Caco-2 (cell line): ENCODE results near the gene ANXA7. TPM values are rescaled to one million over a fixed set of nuclear protein-coding genes. Genes with fewer than 3 reads are reported as not detected.

Experiments used
- BruUV-seq: library from RNA; stranded (reverse); fragments of 400-500 nt; replicated peaks from 2 replicates; lab custom pipeline; 2021; lab: Mats Ljungman, UMichigan
- CTCF ChIA-PET: fragments of 300-600 bp; sonication (Branson Sonifier 250); formaldehyde crosslinking; loops from one replicate; lab custom pipeline; 2022; ENCODE audit warnings: antibody characterized with exemption; lab: Charles Lee
- POLR2A ChIA-PET: fragments of 300-600 bp; sonication (Branson Sonifier 250); formaldehyde crosslinking; loops from one replicate; lab custom pipeline; 2022; ENCODE audit warnings: antibody characterized with exemption; lab: Charles Lee
- DNase-seq, 2 experiments: peaks; one replicate each; pipeline versions ENCODE4 v3.0.0 to v3.0.0-alpha.2; 2020 to 2022
- H3K27me3 ChIP-seq: replicated peaks from 2 replicates; pipeline ENCODE4 v1.6.0; 2011; ENCODE audit warnings: low read length; ENCODE audit not compliant: control insufficient read depth, insufficient read depth
- H3K36me3 ChIP-seq: 2 replicates; pipeline ENCODE4 v1.5.1; 2011; ENCODE audit warnings: low read length; ENCODE audit not compliant: control insufficient read depth, insufficient read depth
- H3K4me1 ChIP-seq: fragments of 250-450 bp; sonication (Bioruptor Pico); 2 replicates; pipeline ENCODE4 v1.5.1; 2020; ENCODE audit warnings: mild to moderate bottlenecking
- H3K4me3 ChIP-seq: 2 replicates; pipeline ENCODE4 v1.5.1; 2011; ENCODE audit warnings: low read depth, mild to moderate bottlenecking, control low read depth, low read length
- H3K9me3 ChIP-seq: fragments of 250-450 bp; sonication (Bioruptor Pico); 2 replicates; pipeline ENCODE4 v1.5.1; 2020; ENCODE audit warnings: mild to moderate bottlenecking, moderate library complexity
- H3K27ac Mint-ChIP-seq: one replicate; pipeline ENCODE4 v1.8.0; 2022; ENCODE audit warnings: mixed read lengths; ENCODE audit not compliant: unreplicated experiment
- H3K27me3 Mint-ChIP-seq: one replicate; pipeline ENCODE4 v1.8.0; 2022; ENCODE audit warnings: mixed read lengths; ENCODE audit not compliant: insufficient read depth, unreplicated experiment
- H3K36me3 Mint-ChIP-seq: one replicate; pipeline ENCODE4 v1.8.0; 2022; ENCODE audit warnings: mild to moderate bottlenecking, mixed read lengths; ENCODE audit not compliant: insufficient read depth, unreplicated experiment
- H3K4me1 Mint-ChIP-seq: one replicate; pipeline ENCODE4 v1.8.0; 2022; ENCODE audit warnings: low read depth, mixed read lengths; ENCODE audit not compliant: unreplicated experiment
- H3K4me3 Mint-ChIP-seq: one replicate; pipeline ENCODE4 v1.8.0; 2022; ENCODE audit warnings: mild to moderate bottlenecking, moderate library complexity, mixed read lengths; ENCODE audit not compliant: unreplicated experiment
- H3K9me3 Mint-ChIP-seq: one replicate; pipeline ENCODE4 v1.8.0; 2022; ENCODE audit warnings: mixed read lengths; ENCODE audit not compliant: unreplicated experiment
- CTCF ChIP-seq, 2 experiments: fragments of 200-600 bp in 1 of 2; IDR thresholded peaks; 1 replicate in 1 of 2; 2 replicates in 1 of 2; pipeline versions ENCODE4 v1.5.1 to v1.8.0; 2011 to 2022; ENCODE audit warnings: antibody characterized with exemption in 1 of 2, control low read depth in 1 of 2, inconsistent platforms in 1 of 2, low read depth in 1 of 2, low read length in 1 of 2, mild to moderate bottlenecking in 1 of 2, moderate library complexity in 1 of 2; ENCODE audit not compliant: insufficient read depth in 1 of 2, severe bottlenecking in 1 of 2, unreplicated experiment in 1 of 2
- intact Hi-C: fragments of 100-400 bp; cut with micrococcal nuclease; formaldehyde crosslinking; loops from one replicate; pipeline ENCODE4 v1.10.0; 2022; ENCODE audit not compliant: unreplicated experiment
- total RNA-seq: library from RNA; stranded (reverse); gene quantifications from 2 replicates; pipeline ENCODE4 v1.2.3, GENCODE V29; 2022

ANXA7 gene
- total RNA-seq, 1 experiment from 2014 or later, result 240 TPM

- H3K4me3 Mint-ChIP-seq, result no peak overlapping the region
- Histone ChIP-seq H3K4me3 (no peak overlapping the region), H3K9me3 (no peaks in the 10 kb centered on the region), H3K27me3 (no peaks in the 10 kb centered on the region), H3K36me3 (no peaks in the 10 kb centered on the region), H3K4me1 (peaks cover 36% of the 10 kb centered on the region)
- H3K9me3 Mint-ChIP-seq, result no peaks in the 10 kb centered on the region
- ChIA-PET CTCF (interaction anchor here (0.6 kb wide), 1 partner anchor 228 kb away, joined by 3 read pairs; no protein-coding TSS in a partner anchor), POLR2A (interaction anchor here (0.6 kb wide), 1 partner anchor 1650 kb away, joined by 3 read pairs; no protein-coding TSS in a partner anchor)
- H3K27me3 Mint-ChIP-seq, result no peaks in the 10 kb centered on the region
- DNase-seq, result no peak
- H3K4me1 Mint-ChIP-seq, result peaks cover 25% of the 10 kb centered on the region
- H3K36me3 Mint-ChIP-seq, result peaks cover 32% of the 10 kb centered on the region
- H3K27ac Mint-ChIP-seq, result no peak overlapping the region
- intact Hi-C loops, result loop anchor here (10.0 kb wide), 1 partner anchor 228 kb away; the partner anchor contains the start of gene MYOZ1
- no peak for TF ChIP-seq CTCF (IDR thresholded peaks at IDR 0.05; ENCODE audit: insufficient read depth in 1 of 2, low read depth in 1 of 2, low read length in 1 of 2, severe bottlenecking in 1 of 2, unreplicated experiment in 1 of 2)
- no TSS peak for BruUV-seq
These were observed 2.7 kb upstream of the ANXA7 start for GRCh38 chr10:73416571-73416970.

- H3K9me3 ChIP-seq, result no peaks in the 10 kb centered on the region
- TF ChIP-seq CTCF (IDR thresholded peaks at IDR 0.05; ENCODE audit: insufficient read depth in 1 of 2, low read depth in 1 of 2, low read length in 1 of 2, severe bottlenecking in 1 of 2, unreplicated experiment in 1 of 2), result peak in 1 of 2 experiments; percentile 19
- H3K27me3 ChIP-seq, result no peaks in the 10 kb centered on the region
- H3K4me3 Mint-ChIP-seq, result peak overlapping the region; percentile 100
- H3K36me3 ChIP-seq, result no peaks in the 10 kb centered on the region
- no peaks in the 10 kb centered on the region for H3K9me3 Mint-ChIP-seq
- ChIA-PET POLR2A (interaction anchor here (1.7 kb wide), 1 partner anchor 81 kb away, joined by 18 read pairs; the partner anchor contains the start of gene PPP3CB), CTCF (interaction anchor here (0.5 to 0.7 kb wide), 2 partner anchors 223 to 1671 kb away, joined by 3 to 4 read pairs; no protein-coding TSS in a partner anchor)
- intact Hi-C loops, result loop anchor here (1.0 to 10.0 kb wide), 4 partner anchors 57 to 230 kb away; partner anchors contain the start of genes CFAP70, MRPS16 and MYOZ1
- H3K4me3 ChIP-seq, result peak overlapping the region; percentile 90
- no peaks in the 10 kb centered on the region for H3K27me3 Mint-ChIP-seq
- peaks cover 27% of the 10 kb centered on the region for H3K4me1 Mint-ChIP-seq
- H3K4me1 ChIP-seq, result peaks cover 39% of the 10 kb centered on the region
- TSS peak; percentile 71 for BruUV-seq
- DNase-seq, result peak in 1 of 2 experiments; percentile 30
- peaks cover 43% of the 10 kb centered on the region for H3K36me3 Mint-ChIP-seq
- peak overlapping the region; percentile 97 for H3K27ac Mint-ChIP-seq
These were observed 530 bp upstream of the ANXA7 start for GRCh38 chr10:73414230-73414945.

- no TSS peak for BruUV-seq
- Mint-ChIP-seq H3K36me3 (peaks cover 39% of the 10 kb centered on the region), H3K27ac (peak overlapping the region; percentile 97), H3K4me3 (peak overlapping the region; percentile 100), H3K4me1 (peaks cover 27% of the 10 kb centered on the region), H3K27me3 (no peaks in the 10 kb centered on the region), H3K9me3 (no peaks in the 10 kb centered on the region)
- intact Hi-C loops, result loop anchor here (5.0 to 10.0 kb wide), 3 partner anchors 56 to 232 kb away; partner anchors contain the start of genes CFAP70, MRPS16 and MYOZ1
- DNase-seq, result peak; percentile 80 to 81
- Histone ChIP-seq H3K27me3 (no peaks in the 10 kb centered on the region), H3K4me3 (peak overlapping the region; percentile 90), H3K4me1 (peaks cover 38% of the 10 kb centered on the region), H3K9me3 (no peaks in the 10 kb centered on the region), H3K36me3 (no peaks in the 10 kb centered on the region)
- ChIA-PET POLR2A (interaction anchor here (1.0 to 1.7 kb wide), 4 partner anchors 55 to 1640 kb away, joined by 3 to 18 read pairs (median 8); partner anchors contain the start of genes CFAP70, DNAJC9, PPP3CB and VSIR), CTCF (interaction anchor here (1.2 kb wide), 1 partner anchor 15 kb away, joined by 3 read pairs; no protein-coding TSS in a partner anchor)
- no peak for TF ChIP-seq CTCF (IDR thresholded peaks at IDR 0.05; ENCODE audit: insufficient read depth in 1 of 2, low read depth in 1 of 2, low read length in 1 of 2, severe bottlenecking in 1 of 2, unreplicated experiment in 1 of 2)
These were observed 740 bp downstream of the ANXA7 start for GRCh38 chr10:73413108-73413527.
